RWPE2 (cell line): ENCODE results near the gene MRGPRG.

Experiments
- ATAC-seq: fragments of 200-7000 bp; cut with Tn5 transposase; 3 replicates; pipeline ENCODE4 v1.9.1; 2021; ENCODE audit warnings: low read depth
- DNase-seq: peaks from one replicate; pipeline ENCODE4 v3.0.0-alpha.2; 2020; ENCODE audit warnings: low spot score
- H3K27ac ChIP-seq: fragments of 450-650 bp; 2 replicates; pipeline ENCODE4 v1.5.1; 2017; ENCODE audit warnings: mild to moderate bottlenecking; ENCODE audit not compliant: poor library complexity, severe bottlenecking
- H3K27me3 ChIP-seq: fragments of 250-450 bp; sonication (Bioruptor Pico); 2 replicates; pipeline ENCODE4 v1.5.1; 2021; ENCODE audit warnings: mild to moderate bottlenecking, moderate library complexity; ENCODE audit not compliant: insufficient read depth, poor library complexity, severe bottlenecking
- H3K36me3 ChIP-seq: fragments of 250-450 bp; sonication (Bioruptor Pico); 2 replicates; pipeline ENCODE4 v1.5.1; 2020; ENCODE audit warnings: low read depth, mild to moderate bottlenecking, moderate library complexity
- H3K4me1 ChIP-seq: fragments of 250-450 bp; sonication (Bioruptor Pico); 2 replicates; pipeline ENCODE4 v1.5.1; 2021; ENCODE audit warnings: mild to moderate bottlenecking, moderate library complexity; ENCODE audit not compliant: insufficient read depth, poor library complexity, severe bottlenecking
- H3K4me3 ChIP-seq: fragments of 250-450 bp; sonication (Bioruptor Pico); 2 replicates; pipeline ENCODE4 v1.5.1; 2021; ENCODE audit warnings: mild to moderate bottlenecking, moderate library complexity; ENCODE audit not compliant: severe bottlenecking
- H3K9me3 ChIP-seq: fragments of 250-450 bp; sonication (Bioruptor Pico); 2 replicates; pipeline ENCODE4 v1.5.1; 2021; ENCODE audit warnings: mild to moderate bottlenecking, moderate library complexity; ENCODE audit not compliant: severe bottlenecking
- TF ChIP-seq, protein P1 (sequence below): fragments of 450-650 bp; IDR thresholded peaks from one replicate; pipeline ENCODE4 v1.5.1; 2017; ENCODE audit warnings: mild to moderate bottlenecking, moderate library complexity; ENCODE audit not compliant: poor library complexity, severe bottlenecking

MRGPRG gene

DNA sequence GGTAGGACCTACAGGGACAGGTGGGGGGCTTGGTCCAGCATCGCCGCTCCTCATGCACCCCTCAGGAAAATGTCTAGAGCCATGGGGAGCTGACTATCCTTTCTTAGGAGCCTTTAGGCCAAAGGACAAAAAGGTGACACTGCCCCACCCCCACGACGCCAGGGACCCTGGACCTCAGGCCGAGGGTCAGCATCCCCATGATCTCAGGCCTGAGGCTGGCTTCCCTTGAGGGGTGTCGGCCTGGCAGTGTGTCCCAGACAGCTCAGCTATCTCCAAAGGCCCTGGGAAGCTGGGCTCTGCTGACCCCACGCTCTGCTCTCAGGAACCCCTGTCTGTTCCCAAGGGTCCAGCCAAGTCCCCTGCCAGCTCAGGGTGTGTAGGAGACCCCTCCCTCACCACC is 16.3 kb downstream of the MRGPRG start:
- Histone ChIP-seq H3K27me3 (peaks cover 41% of the 10 kb centered on the region), H3K36me3 (no peaks in the 10 kb centered on the region), H3K4me1 (no peaks in the 10 kb centered on the region), H3K27ac (no peak overlapping the region), H3K9me3 (no peaks in the 10 kb centered on the region), H3K4me3 (no peak overlapping the region)
- no peak for ATAC-seq
- no peak for DNase-seq
- TF ChIP-seq, protein P1, sequence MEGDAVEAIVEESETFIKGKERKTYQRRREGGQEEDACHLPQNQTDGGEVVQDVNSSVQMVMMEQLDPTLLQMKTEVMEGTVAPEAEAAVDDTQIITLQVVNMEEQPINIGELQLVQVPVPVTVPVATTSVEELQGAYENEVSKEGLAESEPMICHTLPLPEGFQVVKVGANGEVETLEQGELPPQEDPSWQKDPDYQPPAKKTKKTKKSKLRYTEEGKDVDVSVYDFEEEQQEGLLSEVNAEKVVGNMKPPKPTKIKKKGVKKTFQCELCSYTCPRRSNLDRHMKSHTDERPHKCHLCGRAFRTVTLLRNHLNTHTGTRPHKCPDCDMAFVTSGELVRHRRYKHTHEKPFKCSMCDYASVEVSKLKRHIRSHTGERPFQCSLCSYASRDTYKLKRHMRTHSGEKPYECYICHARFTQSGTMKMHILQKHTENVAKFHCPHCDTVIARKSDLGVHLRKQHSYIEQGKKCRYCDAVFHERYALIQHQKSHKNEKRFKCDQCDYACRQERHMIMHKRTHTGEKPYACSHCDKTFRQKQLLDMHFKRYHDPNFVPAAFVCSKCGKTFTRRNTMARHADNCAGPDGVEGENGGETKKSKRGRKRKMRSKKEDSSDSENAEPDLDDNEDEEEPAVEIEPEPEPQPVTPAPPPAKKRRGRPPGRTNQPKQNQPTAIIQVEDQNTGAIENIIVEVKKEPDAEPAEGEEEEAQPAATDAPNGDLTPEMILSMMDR, result no peak

DNA sequence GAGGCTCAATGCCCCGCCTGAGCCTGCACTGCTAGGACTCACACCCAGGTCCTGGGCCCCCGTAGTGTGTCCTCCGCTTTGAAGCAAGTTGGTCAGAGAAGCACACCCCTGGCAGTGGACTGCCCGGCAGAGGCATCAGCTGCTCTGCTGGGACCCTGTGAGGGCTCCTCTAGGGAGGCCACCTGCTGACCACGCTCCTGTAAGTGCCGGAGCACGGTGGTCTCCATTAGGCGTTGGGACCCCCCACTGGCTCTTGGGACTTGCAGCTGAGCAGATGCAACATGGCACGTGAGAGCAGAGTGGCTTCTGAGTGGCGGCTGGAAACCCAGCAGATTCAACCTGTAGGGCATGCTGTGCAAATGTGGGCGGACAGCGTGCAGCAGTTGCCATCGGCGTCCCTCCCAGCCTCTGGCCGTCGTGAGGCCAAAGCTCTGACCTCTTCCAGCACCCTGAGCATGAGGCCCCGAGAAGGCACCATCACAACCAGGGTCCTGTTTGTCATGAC is 16.9 kb downstream of the MRGPRG start:
- no peaks in the 10 kb centered on the region for H3K9me3 ChIP-seq
- DNase-seq (no peak), ATAC-seq (no peak)
- no peak overlapping the region for H3K4me3 ChIP-seq
- no peaks in the 10 kb centered on the region for H3K4me1 ChIP-seq
- TF ChIP-seq, protein P1, result no peak
- no peak overlapping the region for H3K27ac ChIP-seq
- peaks cover 41% of the 10 kb centered on the region for H3K27me3 ChIP-seq
- no peaks in the 10 kb centered on the region for H3K36me3 ChIP-seq

DNA sequence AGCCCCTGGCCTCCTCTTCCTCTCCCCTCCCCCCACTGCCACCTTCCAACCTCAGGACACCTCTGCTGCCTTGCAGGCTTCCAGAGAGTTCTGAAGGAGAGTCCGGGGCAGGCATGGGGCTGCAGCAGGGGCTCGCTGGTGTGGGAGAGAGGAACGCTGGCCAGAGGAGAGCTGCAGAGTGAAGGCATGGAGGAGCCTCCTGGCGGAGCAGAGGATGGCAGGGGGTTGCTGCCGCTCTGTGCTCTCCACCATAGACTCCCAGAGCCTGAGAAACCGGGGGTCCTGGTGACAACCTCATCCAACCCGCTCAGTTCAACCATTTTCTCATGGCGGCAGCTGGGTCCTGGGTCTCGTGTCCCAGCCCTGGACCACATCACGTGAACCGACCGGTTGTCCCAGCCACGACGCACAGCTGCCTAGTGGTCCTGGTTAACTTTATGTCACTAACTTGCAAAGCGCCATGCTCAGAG is 17.5 kb downstream of the MRGPRG start:
- TF ChIP-seq, protein P1, result no peak
- Histone ChIP-seq H3K9me3 (no peaks in the 10 kb centered on the region), H3K27ac (no peak overlapping the region), H3K4me3 (no peak overlapping the region), H3K4me1 (no peaks in the 10 kb centered on the region), H3K36me3 (no peaks in the 10 kb centered on the region), H3K27me3 (peaks cover 41% of the 10 kb centered on the region)
- ATAC-seq (no peak), DNase-seq (no peak)

DNA sequence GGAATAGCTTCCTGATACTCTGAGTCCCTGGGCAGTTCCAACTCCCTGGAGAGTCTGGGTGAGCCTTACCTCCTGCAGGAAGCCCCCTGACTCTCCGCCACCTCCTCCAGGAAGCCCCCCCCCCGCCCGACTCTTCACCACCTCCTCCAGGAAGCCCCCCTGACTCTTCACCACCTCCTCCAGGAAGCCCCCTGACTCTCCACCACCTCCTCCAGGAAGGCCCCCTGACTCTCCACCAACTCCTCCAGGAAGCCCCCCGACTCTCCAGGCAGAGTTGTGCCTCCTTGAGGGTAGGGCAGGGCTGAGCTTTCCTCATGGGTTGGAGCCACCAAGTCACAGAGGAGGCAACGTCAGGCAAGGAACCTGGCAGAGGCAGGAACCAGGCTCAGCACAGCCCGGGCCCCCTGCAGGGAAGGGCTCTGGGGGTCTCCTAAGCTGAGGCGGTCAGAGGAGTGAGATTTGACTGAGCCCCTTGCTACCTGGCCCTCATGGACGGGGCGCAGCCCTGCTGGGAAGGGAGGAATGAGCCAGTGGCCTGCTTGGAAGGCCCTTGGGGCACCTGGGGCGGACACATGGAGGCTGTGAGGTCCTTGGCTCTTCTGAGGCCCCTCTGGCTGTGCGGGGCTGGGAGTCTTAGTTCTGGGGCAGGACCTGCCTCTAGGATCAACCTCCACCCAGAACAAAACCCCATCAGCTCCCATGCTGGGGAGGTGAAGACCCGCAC is 18.1 kb downstream of the MRGPRG start:
- no peak overlapping the region for H3K4me3 ChIP-seq
- H3K36me3 ChIP-seq, result no peaks in the 10 kb centered on the region
- TF ChIP-seq, protein P1, result no peak
- DNase-seq (no peak), ATAC-seq (no peak)
- no peak overlapping the region for H3K27ac ChIP-seq
- no peaks in the 10 kb centered on the region for H3K4me1 ChIP-seq
- peaks cover 41% of the 10 kb centered on the region for H3K27me3 ChIP-seq
- no peaks in the 10 kb centered on the region for H3K9me3 ChIP-seq
